ENCODE results near the gene COL19A1.

Gene COL19A1

DNA sequence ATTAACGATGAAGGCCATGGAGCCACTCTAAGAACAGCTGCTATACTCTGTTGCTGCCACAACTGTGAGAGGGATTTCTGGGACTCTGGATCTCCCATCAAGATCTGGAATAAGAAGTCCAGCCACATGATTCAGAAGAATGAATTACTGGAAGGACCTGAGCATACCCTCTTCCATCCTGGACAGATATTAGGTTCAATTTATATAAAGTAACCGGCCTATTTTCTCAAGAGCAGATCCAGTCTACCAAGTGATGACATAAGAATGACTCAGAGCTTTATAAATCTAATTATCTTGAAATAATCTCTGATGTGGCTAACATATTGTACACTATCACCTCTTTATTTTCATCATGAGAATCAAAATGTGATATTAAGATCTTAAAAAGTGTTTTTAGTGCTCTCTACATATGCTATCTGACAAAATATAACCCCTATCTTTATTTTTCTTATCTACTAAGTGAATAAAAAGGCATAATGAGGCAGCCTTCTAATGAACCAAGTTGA is 391.5 kb downstream of the COL19A1 start:
- Histone ChIP-seq H3K79me2 (ENCODE audit: insufficient read depth, low read length) (no peaks in the 10 kb centered on the region), H4K20me1 (ENCODE audit: low read depth, low read length) (no peaks in the 10 kb centered on the region), H3K4me2 (ENCODE audit: low read depth, low read length, poor library complexity, severe bottlenecking) (no peak overlapping the region), H3K9me3 (ENCODE audit: insufficient read depth, low read length) (no peaks in the 10 kb centered on the region), H3K4me3 (ENCODE audit: insufficient read depth, low read length, poor library complexity, severe bottlenecking) (no peak overlapping the region), H3F3A (ENCODE audit: insufficient read depth) (no peaks in the 10 kb centered on the region), H3K9ac (ENCODE audit: low read length) (no peak overlapping the region), H3K27ac (ENCODE audit: low read depth, low read length) (no peak overlapping the region), H3K36me3 (ENCODE audit: low read length) (no peaks in the 10 kb centered on the region), H3K27me3 (ENCODE audit: low read length) (no peaks in the 10 kb centered on the region), H3K9me2 (replicated peaks; ENCODE audit: insufficient read depth, low read length) (no peaks in the 10 kb centered on the region), H2AFZ (ENCODE audit: low read depth, low read length, severe bottlenecking) (no peak overlapping the region)
- TF ChIP-seq EZH2phosphoT487 (conservative IDR thresholded peaks at IDR 0.05; ENCODE audit: low read length): no peak
- TF ChIP-seq CTCF (IDR thresholded peaks at IDR 0.05; ENCODE audit: insufficient read depth, low read length, poor library complexity, severe bottlenecking): no peak

- H3K79me2 ChIP-seq (ENCODE audit: insufficient read depth, low read length): no peaks in the 10 kb centered on the region
- no peak overlapping the region for H3K9ac ChIP-seq (ENCODE audit: low read length)
- H3K9me3 ChIP-seq (ENCODE audit: insufficient read depth, low read length): no peaks in the 10 kb centered on the region
- H3K4me2 ChIP-seq (ENCODE audit: low read depth, low read length, poor library complexity, severe bottlenecking): no peak overlapping the region
- H4K20me1 ChIP-seq (ENCODE audit: low read depth, low read length): no peaks in the 10 kb centered on the region
- H3K27me3 ChIP-seq (ENCODE audit: low read length): no peaks in the 10 kb centered on the region
- H3K27ac ChIP-seq (ENCODE audit: low read depth, low read length): no peak overlapping the region
- no peaks in the 10 kb centered on the region for H3F3A ChIP-seq (ENCODE audit: insufficient read depth)
- H3K4me3 ChIP-seq (ENCODE audit: insufficient read depth, low read length, poor library complexity, severe bottlenecking): no peak overlapping the region
- no peaks in the 10 kb centered on the region for H3K36me3 ChIP-seq (ENCODE audit: low read length)
- no peak for TF ChIP-seq CTCF (IDR thresholded peaks at IDR 0.05; ENCODE audit: insufficient read depth, low read length, poor library complexity, severe bottlenecking)
- no peak for TF ChIP-seq EZH2phosphoT487 (conservative IDR thresholded peaks at IDR 0.05; ENCODE audit: low read length)
- no peak overlapping the region for H2AFZ ChIP-seq (ENCODE audit: low read depth, low read length, severe bottlenecking)
- no peaks in the 10 kb centered on the region for H3K9me2 ChIP-seq (replicated peaks; ENCODE audit: insufficient read depth, low read length)
Measured at GRCh38 chr6:70258483-70258882, 392.1 kb downstream of the COL19A1 start.

Data from SU-DHL-6 (cell line).